ENCODE data around the gene PSMD8. TPM values are rescaled to one million over a fixed set of nuclear protein-coding genes. Genes with fewer than 3 reads are reported as not detected.

The PSMD8 gene
- total and polyA plus RNA-seq, 12 donors: 113 to 513 (median 302) TPM

DNA sequence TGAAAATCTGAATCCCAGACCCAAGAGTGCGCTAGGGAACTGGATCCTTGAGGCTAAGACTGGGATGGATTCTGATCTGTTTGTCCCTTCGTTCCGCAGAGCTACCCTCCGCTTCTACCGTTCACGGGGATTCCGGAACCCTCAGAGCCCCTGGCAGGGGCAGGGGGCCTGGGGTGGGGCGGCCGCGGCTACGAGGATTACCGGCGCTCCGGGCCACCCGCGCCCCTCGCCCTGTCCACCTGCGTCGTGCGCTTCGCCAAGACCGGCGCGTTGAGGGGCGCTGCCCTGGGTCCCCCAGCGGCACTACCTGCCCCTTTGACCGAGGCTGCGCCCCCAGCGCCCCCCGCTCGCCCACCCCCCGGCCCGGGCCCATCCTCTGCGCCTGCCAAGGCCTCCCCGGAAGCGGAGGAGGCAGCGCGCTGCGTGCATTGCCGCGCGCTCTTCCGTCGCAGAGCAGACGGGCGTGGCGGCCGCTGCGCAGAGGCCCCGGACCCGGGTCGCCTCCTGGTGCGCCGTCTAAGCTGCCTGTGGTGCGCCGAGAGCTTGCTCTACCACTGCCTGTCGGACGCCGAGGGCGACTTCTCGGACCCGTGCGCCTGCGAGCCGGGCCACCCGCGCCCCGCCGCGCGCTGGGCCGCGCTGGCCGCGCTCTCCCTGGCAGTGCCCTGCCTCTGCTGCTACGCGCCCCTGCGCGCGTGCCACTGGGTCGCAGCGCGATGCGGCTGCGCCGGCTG, 21.2 kb downstream of the PSMD8 start:
- Histone ChIP-seq H3K27me3 (peaks cover 8 to 91% (median 69%) of the 10 kb centered on the region in 7 donors), H3K27ac (peak overlapping the region in 1 of 10 donors; percentile 40), H3K4me3 (peak overlapping the region in 1 of 10 donors; percentile 40), H3K4me1 (peaks cover 0 to 18% (median 0%) of the 10 kb centered on the region in 9 donors), H3K36me3 (no peaks in the 10 kb centered on the region), H3K9me3 (no peaks in the 10 kb centered on the region)
- TF ChIP-seq, protein P1, sequence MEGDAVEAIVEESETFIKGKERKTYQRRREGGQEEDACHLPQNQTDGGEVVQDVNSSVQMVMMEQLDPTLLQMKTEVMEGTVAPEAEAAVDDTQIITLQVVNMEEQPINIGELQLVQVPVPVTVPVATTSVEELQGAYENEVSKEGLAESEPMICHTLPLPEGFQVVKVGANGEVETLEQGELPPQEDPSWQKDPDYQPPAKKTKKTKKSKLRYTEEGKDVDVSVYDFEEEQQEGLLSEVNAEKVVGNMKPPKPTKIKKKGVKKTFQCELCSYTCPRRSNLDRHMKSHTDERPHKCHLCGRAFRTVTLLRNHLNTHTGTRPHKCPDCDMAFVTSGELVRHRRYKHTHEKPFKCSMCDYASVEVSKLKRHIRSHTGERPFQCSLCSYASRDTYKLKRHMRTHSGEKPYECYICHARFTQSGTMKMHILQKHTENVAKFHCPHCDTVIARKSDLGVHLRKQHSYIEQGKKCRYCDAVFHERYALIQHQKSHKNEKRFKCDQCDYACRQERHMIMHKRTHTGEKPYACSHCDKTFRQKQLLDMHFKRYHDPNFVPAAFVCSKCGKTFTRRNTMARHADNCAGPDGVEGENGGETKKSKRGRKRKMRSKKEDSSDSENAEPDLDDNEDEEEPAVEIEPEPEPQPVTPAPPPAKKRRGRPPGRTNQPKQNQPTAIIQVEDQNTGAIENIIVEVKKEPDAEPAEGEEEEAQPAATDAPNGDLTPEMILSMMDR (IDR thresholded peaks at IDR 0.05): no peak
- DNase-seq (no peak), ATAC-seq (no peak)
- intact Hi-C loops (cut with DNase I): loop anchor here in 1 of 10 donors (10.0 kb wide), 1 partner anchor 529 kb away; no protein-coding TSS in a partner anchor
- whole genome bisulfite sequencing, 2 donors: 3 to 4% methylated on average over 85 to 86 of the region's 86 CpGs

DNA sequence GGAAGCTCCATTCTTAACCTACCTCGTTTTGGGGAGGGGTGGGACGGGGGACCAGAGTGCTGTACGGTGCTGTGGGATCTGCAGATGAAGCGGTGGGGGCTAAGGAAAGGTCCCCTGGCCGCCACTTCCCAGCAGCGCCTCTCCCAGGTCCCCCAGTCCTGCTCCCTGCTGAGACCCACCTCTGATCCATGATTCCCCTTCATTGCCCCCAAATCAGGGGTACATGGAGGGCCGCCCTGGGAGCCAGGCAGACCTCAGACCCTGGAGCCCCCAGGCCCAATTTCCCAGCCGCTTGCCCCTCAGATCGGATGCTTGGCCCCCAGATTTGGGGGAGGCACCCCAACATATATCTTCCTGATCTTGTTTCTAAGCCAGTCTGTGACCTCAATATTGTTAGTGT, 24.7 kb downstream of the PSMD8 start:
- H3K36me3 ChIP-seq: no peaks in the 10 kb centered on the region
- 45 to 57% methylated on average over 6 to 9 of the region's 9 CpGs for WGBS, 2 donors
- TF ChIP-seq, protein P1 (IDR thresholded peaks at IDR 0.05): no peak

DNA sequence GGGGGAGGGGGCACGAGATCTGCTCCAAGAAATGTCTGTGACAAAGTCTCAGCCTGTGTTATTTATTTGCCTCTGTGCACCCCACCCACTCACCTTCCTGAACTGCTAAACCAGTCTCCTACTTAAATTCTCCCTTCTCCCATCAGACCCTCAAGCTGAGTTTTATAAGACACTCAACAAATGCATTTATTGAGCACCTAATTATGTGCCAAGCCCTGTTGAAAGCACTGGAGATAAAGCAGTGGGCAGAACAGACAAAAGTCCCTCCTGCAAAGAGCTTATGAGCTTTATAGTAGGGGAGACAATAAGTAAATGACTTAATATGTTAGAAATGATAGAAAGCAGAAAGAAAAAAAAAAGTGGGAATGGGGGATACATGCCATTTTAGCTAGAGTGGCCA, 25.2 kb downstream of the PSMD8 start:
- 74 to 94% methylated on average over 1 of the region's 1 CpG for WGBS, 2 donors
- peaks cover 8 to 72% (median 61%) of the 10 kb centered on the region in 7 donors for H3K27me3 ChIP-seq
- ATAC-seq: no peak

More for the DNA sequence above, 24.7 kb downstream of the PSMD8 start:
- no peak for DNase-seq
- Histone ChIP-seq H3K4me3 (no peak overlapping the region), H3K4me1 (peaks cover 0 to 26% (median 8%) of the 10 kb centered on the region in 9 donors), H3K27ac (no peak overlapping the region), H3K27me3 (peaks cover 8 to 76% (median 65%) of the 10 kb centered on the region in 7 donors), H3K9me3 (no peaks in the 10 kb centered on the region)
- intact Hi-C loops (cut with DNase I): loop anchor here in 1 of 10 donors (10.0 kb wide), 1 partner anchor 526 kb away; no protein-coding TSS in a partner anchor
- ATAC-seq: no peak

DNA sequence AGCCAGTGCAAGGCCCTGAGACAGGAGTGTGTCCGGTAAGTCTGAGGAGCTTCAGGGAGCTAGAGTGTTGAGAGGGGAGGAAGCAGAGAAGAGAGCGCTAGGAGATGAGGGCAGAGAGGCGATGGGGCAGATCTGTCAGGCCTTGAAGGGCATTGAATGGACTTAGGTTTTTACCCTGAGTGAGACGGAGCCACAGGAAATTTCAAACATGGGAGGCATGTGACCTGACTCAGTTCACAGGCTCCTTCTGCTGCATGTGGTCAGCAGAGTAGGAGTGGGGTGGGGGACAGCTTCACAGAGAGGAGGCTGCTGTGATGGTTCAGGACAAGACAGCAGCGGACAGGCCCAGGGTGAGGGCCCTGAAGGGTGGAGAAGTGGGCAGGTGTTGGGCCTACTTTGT, 26.0 kb downstream of the PSMD8 start:
- Histone ChIP-seq H3K27me3 (peaks cover 8 to 63% (median 52%) of the 10 kb centered on the region in 7 donors), H3K27ac (no peak overlapping the region), H3K4me3 (no peak overlapping the region), H3K36me3 (peaks cover 0 to 8% (median 5%) of the 10 kb centered on the region in 9 donors), H3K9me3 (no peaks in the 10 kb centered on the region), H3K4me1 (peaks cover 0 to 20% (median 11%) of the 10 kb centered on the region in 9 donors)
- ATAC-seq (no peak), DNase-seq (no peak)
- WGBS, 2 donors: 73% methylated on average over 5 of the region's 5 CpGs
- TF ChIP-seq, protein P1 (IDR thresholded peaks at IDR 0.05): no peak
- intact Hi-C loops (cut with DNase I): loop anchor here (5.0 to 10.0 kb wide), 8 partner anchors 114 to 1074 kb away; partner anchors contain the start of genes MRPS12 (in 3 of the 10), SARS2 (in 3 of the 10), EIF3K (in 1 of the 10) and MAP4K1 (in 1 of the 10)

More for the DNA sequence above, 25.2 kb downstream of the PSMD8 start:
- H3K27ac ChIP-seq: no peak overlapping the region
- H3K9me3 ChIP-seq: no peaks in the 10 kb centered on the region
- TF ChIP-seq, protein P1 (IDR thresholded peaks at IDR 0.05): no peak
- H3K4me1 ChIP-seq: peaks cover 0 to 27% (median 11%) of the 10 kb centered on the region in 9 donors
- DNase-seq: no peak
- H3K36me3 ChIP-seq: peaks cover 0 to under 1% (median 0%) of the 10 kb centered on the region in 9 donors
- intact Hi-C loops (cut with DNase I): loop anchor here in 1 of 10 donors (10.0 kb wide), 1 partner anchor 525 kb away; no protein-coding TSS in a partner anchor
- no peak overlapping the region for H3K4me3 ChIP-seq

Data from heart right ventricle (tissue), 16 donors.